ENCODE measurements around the gene GREB1. TPM values are rescaled to one million over a fixed set of nuclear protein-coding genes. Genes with fewer than 3 reads are reported as not detected.

The GREB1 gene
- total RNA-seq, 2 donors from 2014 or later, result 7.4 to 15.4 TPM

DNA sequence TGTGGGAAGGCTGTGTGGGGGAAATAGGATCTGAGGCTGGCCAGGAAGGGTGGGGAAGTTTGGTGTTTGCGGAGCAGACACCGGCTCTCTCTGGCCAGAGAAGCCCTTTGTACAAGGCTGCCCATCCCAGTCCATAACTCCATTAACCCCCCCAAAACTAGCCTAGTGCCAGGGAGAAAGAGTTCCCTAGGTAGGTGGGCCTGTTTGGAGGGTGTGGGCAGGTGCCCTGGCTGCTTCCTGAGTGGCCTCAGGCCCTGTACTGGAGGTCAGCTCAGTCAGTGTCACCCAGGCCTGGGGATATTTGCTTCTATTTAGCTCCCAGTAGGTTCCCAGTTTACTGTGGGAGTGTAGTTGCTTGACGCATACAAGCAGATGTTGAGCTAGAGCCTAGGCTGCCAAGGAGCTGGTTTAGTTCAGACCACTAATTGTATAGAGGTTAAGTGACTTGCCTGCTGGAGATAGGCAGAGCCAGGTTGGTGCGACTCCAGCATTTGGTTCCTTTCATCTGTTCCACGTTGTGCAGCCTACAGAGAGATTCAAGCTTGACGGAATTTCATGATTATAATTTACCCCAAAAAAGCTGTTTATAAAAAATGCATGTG is 2.9 kb upstream of the GREB1 start:
- DNase-seq (ENCODE audit: low spot score), result no peak
- intact Hi-C loops (cut with DNase I), result no loop called here

GRCh38 chr2:11532416-11533055 is 1.3 kb upstream of the GREB1 start:
- DNase-seq (ENCODE audit: low spot score), result no peak
- intact Hi-C loops (cut with DNase I), result no loop called here

GRCh38 chr2:11534071-11534745 is 363 bp downstream of the GREB1 start:
- no peak for DNase-seq (ENCODE audit: low spot score)
- intact Hi-C loops (cut with DNase I), result no loop called here

GRCh38 chr2:11534746-11535484 is 1.1 kb downstream of the GREB1 start:
- intact Hi-C loops (cut with DNase I), result no loop called here
- no peak for DNase-seq (ENCODE audit: low spot score)

DNA sequence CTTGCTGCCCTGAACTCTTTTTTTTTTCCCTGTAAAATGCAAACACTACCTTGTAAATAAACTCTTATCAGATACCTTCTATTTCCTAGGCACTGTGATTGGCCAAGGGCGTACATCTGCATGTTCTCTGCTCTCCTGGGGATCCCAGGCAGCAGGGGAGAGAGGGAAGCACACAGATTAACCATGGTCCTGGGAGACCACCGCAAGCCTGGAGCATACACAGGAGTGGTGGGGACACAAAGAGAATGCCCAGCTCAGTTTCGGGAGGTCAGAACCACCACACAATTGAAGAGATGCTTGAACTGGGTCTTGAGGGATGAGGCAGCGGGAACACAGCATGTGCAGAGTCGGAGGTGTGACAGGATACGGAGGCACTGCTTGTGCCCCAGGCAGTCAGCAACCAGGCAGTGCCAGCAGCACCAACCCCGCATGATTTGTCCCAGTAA is 2.1 kb downstream of the GREB1 start:
- intact Hi-C loops (cut with DNase I), result no loop called here
- DNase-seq (ENCODE audit: low spot score), result no peak

DNA sequence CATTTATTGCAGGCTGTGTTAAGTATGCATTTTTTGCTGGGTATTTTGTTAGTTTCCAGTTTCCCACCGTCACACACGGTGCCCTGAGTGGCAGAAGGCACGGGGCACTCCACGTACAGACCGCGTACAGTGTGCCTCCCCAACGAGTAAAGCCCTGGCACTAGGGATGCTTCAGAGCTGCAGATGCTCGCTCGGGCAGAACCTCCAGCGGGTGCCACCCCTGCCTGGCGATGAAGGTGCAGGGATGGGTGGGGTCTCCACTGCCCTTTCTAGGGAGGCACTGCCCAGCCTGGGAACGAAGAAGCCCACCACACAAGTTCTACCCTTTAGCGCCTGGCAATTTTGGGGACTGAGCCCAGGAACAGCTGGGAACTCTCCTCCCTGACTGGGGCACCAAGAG is 4.1 kb downstream of the GREB1 start:
- intact Hi-C loops (cut with DNase I), result no loop called here
- DNase-seq (ENCODE audit: low spot score), result no peak

GRCh38 chr2:11539317-11540147 is 5.7 kb downstream of the GREB1 start:
- DNase-seq (ENCODE audit: low spot score), result no peak
- intact Hi-C loops (cut with DNase I), result no loop called here

DNA sequence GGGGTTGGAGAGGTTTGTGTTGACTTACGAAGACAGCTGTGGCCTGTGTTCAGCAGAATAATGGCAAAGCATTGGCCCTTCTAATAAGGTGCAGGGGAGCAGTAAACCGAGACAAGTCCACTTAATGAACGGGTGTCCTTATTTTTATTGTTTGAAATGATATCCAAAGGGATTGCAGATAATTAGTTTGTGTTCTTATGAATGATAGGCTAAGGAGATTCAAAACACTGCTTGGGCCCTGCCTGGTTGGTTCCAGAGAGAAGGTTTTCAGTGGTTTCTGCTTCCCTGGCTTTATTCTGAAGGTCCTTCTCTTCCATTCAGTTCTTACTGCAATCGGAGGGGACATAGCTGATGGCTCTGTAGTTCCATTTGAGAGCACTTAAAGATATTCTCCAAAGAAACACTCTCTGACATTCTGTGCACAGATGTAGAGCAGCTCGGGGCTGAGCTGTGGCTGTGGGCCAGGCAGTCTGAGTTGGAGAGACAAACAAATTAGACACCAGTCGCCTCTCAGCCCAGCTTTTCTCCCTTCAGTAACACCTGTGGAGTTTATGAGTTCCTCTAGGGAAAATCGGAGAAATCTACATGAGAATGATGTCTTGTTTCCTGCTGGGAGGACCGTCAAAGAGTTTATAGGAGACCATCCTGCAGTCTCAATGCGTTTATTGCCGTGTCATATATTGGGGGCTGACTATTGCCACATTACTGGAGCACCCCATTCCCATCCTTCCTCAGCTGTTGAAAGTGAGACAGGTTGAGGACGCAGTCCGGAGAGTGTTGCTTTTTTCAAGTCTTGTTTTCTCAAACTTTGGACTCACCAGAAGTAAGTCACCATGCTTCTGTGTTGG is 6.5 kb downstream of the GREB1 start:
- intact Hi-C loops (cut with DNase I), result no loop called here
- DNase-seq (ENCODE audit: low spot score), result no peak

DNA sequence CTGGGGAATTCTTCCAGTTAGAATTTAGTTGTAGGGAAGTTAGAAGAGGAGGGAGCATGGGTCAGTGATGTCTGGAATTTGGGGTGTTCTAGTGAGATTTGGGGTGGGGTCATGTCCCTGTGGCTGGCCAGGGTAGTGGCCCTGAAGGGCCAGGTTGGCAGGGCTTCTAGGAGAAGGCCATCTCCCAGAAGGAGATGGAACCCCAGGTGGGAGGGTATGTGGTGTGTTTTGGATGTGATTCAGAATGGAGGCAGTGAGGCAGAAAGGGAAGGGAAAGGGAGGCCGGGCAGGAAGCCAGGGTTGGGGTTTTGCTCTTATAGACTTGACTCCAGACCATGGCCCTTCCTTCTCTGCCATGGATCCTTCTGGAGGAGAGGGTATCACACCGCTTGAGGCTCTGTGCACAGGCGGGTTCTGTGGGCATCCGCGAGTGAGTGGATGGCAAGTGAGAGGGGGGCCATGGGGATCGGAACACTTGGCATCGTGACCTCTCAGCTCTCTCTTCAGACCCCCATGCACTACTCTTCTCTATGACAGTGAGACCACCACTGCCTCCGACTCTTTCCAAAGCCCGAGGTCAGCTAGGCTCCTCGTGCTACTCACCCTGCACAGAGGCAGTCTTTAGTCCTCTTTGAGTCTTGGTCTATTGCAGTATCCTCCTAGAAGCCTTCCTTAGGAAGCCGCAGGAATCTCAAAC is 7.3 kb downstream of the GREB1 start:
- no peak for DNase-seq (ENCODE audit: low spot score)
- intact Hi-C loops (cut with DNase I), result no loop called here

- no peak for DNase-seq (ENCODE audit: low spot score)
- intact Hi-C loops (cut with DNase I), result no loop called here
Measured at GRCh38 chr2:11541693-11542274, 7.9 kb downstream of the GREB1 start.

DNA sequence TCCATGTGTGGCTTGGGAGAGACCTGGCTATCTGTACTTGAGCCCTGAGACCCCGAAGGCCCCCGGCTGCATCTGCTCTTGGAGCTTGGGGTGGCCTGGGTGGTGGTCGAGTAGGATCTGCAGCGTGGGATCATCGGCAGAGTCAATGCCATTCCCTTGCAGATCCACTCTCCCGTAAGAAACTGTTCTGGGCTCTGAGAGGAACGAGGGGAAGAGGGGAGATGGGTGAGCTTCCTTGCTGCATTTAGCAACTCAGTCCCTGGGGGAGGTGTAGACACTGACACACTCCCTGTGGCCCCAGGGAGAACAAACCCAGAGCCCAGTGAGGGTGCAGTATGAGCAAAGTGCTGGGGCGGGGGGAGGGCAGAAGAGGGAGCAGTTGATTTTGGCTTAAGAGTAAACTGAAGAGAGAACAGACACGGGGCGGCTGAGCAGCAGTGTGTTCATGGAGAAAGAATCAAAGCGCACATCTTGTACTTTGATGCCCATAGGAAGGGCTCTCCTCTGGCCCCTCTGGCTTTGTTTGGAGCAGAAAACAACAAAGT is 8.5 kb downstream of the GREB1 start:
- intact Hi-C loops (cut with DNase I), result no loop called here

GRCh38 chr2:11543337-11544216 is 9.7 kb downstream of the GREB1 start:
- intact Hi-C loops (cut with DNase I), result loop anchor here in 1 of 2 donors (1.0 kb wide), 1 partner anchor 33 kb away; no protein-coding TSS in a partner anchor
- DNase-seq (ENCODE audit: low spot score), result no peak

More for the DNA sequence above, 8.5 kb downstream of the GREB1 start:
- DNase-seq (ENCODE audit: low spot score), result no peak

DNA sequence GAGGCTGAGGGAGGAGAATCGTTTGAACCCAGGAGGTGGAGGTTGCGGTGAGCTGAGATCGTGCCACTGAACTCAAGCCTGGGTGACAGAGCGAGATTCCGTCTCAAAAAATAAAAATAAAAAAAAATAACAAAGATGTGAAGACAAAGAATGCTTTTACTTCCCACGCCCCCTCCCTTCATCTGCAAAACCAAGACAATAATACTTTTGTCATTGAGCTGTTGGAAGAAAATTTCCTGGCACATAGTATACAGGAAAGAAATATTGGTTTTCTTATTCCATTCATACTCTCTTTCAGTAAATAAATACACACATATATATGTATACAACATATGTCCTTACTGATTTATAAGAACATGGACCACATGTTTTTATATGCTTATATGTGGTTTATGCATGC is 12.2 kb downstream of the GREB1 start:
- intact Hi-C loops (cut with DNase I), result no loop called here
- DNase-seq (ENCODE audit: low spot score), result no peak

- no peak for DNase-seq (ENCODE audit: low spot score)
- intact Hi-C loops (cut with DNase I), result no loop called here
Measured at GRCh38 chr2:11547912-11548497, 14.2 kb downstream of the GREB1 start.

- intact Hi-C loops (cut with DNase I), result no loop called here
- no peak for DNase-seq (ENCODE audit: low spot score)
Measured at GRCh38 chr2:11550302-11550701, 16.5 kb downstream of the GREB1 start.
